Daoy (cell line): ENCODE results near the gene HPS4. TPM values are rescaled to one million over a fixed set of nuclear protein-coding genes. Genes with fewer than 3 reads are reported as not detected.
"Not testable (repeated sequence)": the region's sequence is repeated elsewhere in the genome, so short reads cannot be mapped to it uniquely, and the experiment has no call there.

ENCODE experiments used
- DNase-seq: peaks from one replicate; pipeline ENCODE4 v3.0.0-alpha.2; 2015; ENCODE audit warnings: low read depth
- total RNA-seq: library from RNA; depleted of rRNA; stranded (reverse); fragments of >200 nt; shearing (Covaris generic); gene quantifications from 2 replicates; pipeline ENCODE4 v1.2.3, GENCODE V29; 2014; rRNA removed

The HPS4 gene
- 29.3 and 38.2 TPM in 2 replicates for total RNA-seq

- peak; percentile 96 for DNase-seq
Observed at GRCh38 chr22:26483439-26484359, at the start of gene HPS4, which contains the start of gene SRRD. Gene HPS4, minus strand, starts transcription at chr22:26483783. Its CDS starts 2,021 bp downstream, at chr22:26481762. Gene SRRD, plus strand, starts transcription at chr22:26483877. Its CDS starts 14 bp downstream, at chr22:26483891.

- DNase-seq: no peak
Observed at GRCh38 chr22:26529345-26529744, 45.8 kb upstream of the HPS4 start.

GRCh38 chr22:26528518-26528917 lies 44.9 kb upstream of the HPS4 start:
- DNase-seq: not testable (repeated sequence)

- no peak for DNase-seq
Observed at GRCh38 chr22:26527574-26528465, 44.2 kb upstream of the HPS4 start.

- DNase-seq: no peak
Observed at GRCh38 chr22:26527167-26527566, 43.6 kb upstream of the HPS4 start.

- no peak for DNase-seq
Observed at GRCh38 chr22:26525946-26526564, 42.5 kb upstream of the HPS4 start.

GRCh38 chr22:26524870-26525269 lies 41.3 kb upstream of the HPS4 start:
- no peak for DNase-seq

- DNase-seq: no peak
Observed at GRCh38 chr22:26522592-26522991, 39.0 kb upstream of the HPS4 start.

GRCh38 chr22:26522012-26522411 lies 38.4 kb upstream of the HPS4 start:
- no peak for DNase-seq

GRCh38 chr22:26517429-26517828 lies 33.8 kb upstream of the HPS4 start:
- DNase-seq: no peak

GRCh38 chr22:26516503-26516902 lies 32.9 kb upstream of the HPS4 start:
- DNase-seq: no peak

- DNase-seq: no peak
Observed at GRCh38 chr22:26515931-26516330, 32.3 kb upstream of the HPS4 start.

GRCh38 chr22:26514419-26515161 lies 31.0 kb upstream of the HPS4 start:
- no peak for DNase-seq

- no peak for DNase-seq
Observed at GRCh38 chr22:26513838-26514237, 30.3 kb upstream of the HPS4 start.

GRCh38 chr22:26512149-26512793 lies 28.7 kb upstream of the HPS4 start, which contains the start of gene TFIP11:
Gene TFIP11, minus strand, starts transcription at chr22:26512473. Its CDS starts 2,201 bp downstream, at chr22:26510272.
- DNase-seq: peak; percentile 95

- DNase-seq: no peak
Observed at GRCh38 chr22:26508148-26508547, 24.6 kb upstream of the HPS4 start.

GRCh38 chr22:26503758-26504157 lies 20.2 kb upstream of the HPS4 start:
- no peak for DNase-seq

- DNase-seq: peak; percentile 39
Observed at GRCh38 chr22:26502688-26503561, 19.3 kb upstream of the HPS4 start.

GRCh38 chr22:26501996-26502395 lies 18.4 kb upstream of the HPS4 start:
- DNase-seq: no peak
